Measurements from ENCODE around the gene PHKA2.

- TF ChIP-seq POLR2A (IDR thresholded peaks at IDR 0.05) (no peak), CTCF (IDR thresholded peaks at IDR 0.05) (no peak), EP300 (IDR thresholded peaks at IDR 0.05) (no peak)
These were observed 19.8 kb upstream of the PHKA2 start for GRCh38 chrX:19003756-19004155.
